HCT116 (cell line): ENCODE data around the gene CEP162. TPM values are rescaled to one million over a fixed set of nuclear protein-coding genes. Genes with fewer than 3 reads are reported as not detected.

ENCODE experiments used
- ATAC-seq: fragments of 200-7000 bp; cut with Tn5 transposase; 2 replicates; pipeline ENCODE4 v1.9.1; 2020; ENCODE audit warnings: mild to moderate bottlenecking, moderate library complexity
- BruUV-seq: library from RNA; stranded (reverse); fragments of 400-500 nt; replicated peaks from 2 replicates; lab custom pipeline; 2021; lab: Mats Ljungman, UMichigan
- CTCF ChIA-PET: fragments of 300-600 bp; sonication (Branson Sonifier 250); formaldehyde crosslinking; loops from one replicate; lab custom pipeline; 2021; ENCODE audit warnings: antibody characterized with exemption; lab: Charles Lee
- POLR2A ChIA-PET: fragments of 300-600, 350-600 bp; sonication (Branson Sonifier 250); formaldehyde crosslinking; loops from one replicate; lab custom pipeline; 2021; ENCODE audit warnings: antibody characterized with exemption; lab: Charles Lee
- RAD21 ChIA-PET, 2 experiments: fragments of 300-600 bp; sonication (Branson Sonifier 250); formaldehyde crosslinking; loops; one replicate each; lab custom pipeline; 2023; ENCODE audit warnings: low total read pairs in 2 of 2; ENCODE audit not compliant: uncharacterized antibody in 2 of 2, unreplicated experiment in 2 of 2, low non-redundant PET in 1 of 2; lab: Charles Lee
- DNase-seq: peaks from one replicate; pipeline ENCODE4 v3.0.0-alpha.2; 2010; ENCODE audit warnings: low read depth, low spot score
- H2AFZ ChIP-seq: fragments of 200-600 bp; shearing (Covaris generic), sonication (generic); 2 replicates; pipeline ENCODE4 v1.6.1; 2017; ENCODE audit warnings: low read depth, mixed run types, mixed read lengths, antibody characterized with exemption, low read length; ENCODE audit not compliant: poor library complexity, severe bottlenecking
- H3K27ac ChIP-seq: 2 replicates; pipeline ENCODE4 v1.5.1; 2012; ENCODE audit warnings: low read depth, low read length
- H3K27me3 ChIP-seq: fragments of 200-600 bp; sonication (generic); 2 replicates; pipeline ENCODE4 v1.6.1; 2016; ENCODE audit warnings: mixed run types, low read length, mixed read lengths; ENCODE audit not compliant: insufficient read depth
- H3K36me3 ChIP-seq, 2 experiments: fragments of 200-500 bp in 1 of 2; fragments of 200-600 bp in 1 of 2; sonication (Bioruptor generic) in 1 of 2; sonication (generic) in 1 of 2; 2 replicates each; pipeline versions ENCODE4 v1.5.1 to v1.6.1; 2014 to 2016; ENCODE audit warnings: low read length in 2 of 2, inconsistent platforms in 1 of 2, mixed read lengths in 1 of 2, mixed run types in 1 of 2; ENCODE audit not compliant: insufficient read depth in 2 of 2, control insufficient read depth in 1 of 2
- H3K4me1 ChIP-seq, 2 experiments: fragments of 200-600 bp in 1 of 2; sonication (generic) in 1 of 2; 2 replicates each; pipeline versions ENCODE4 v1.5.1 to v1.6.1; 2012 to 2017; ENCODE audit warnings: low read length in 2 of 2, inconsistent platforms in 1 of 2, mild to moderate bottlenecking in 1 of 2, mixed read lengths in 1 of 2, mixed run types in 1 of 2, moderate library complexity in 1 of 2; ENCODE audit not compliant: insufficient read depth in 2 of 2, control insufficient read depth in 1 of 2
- H3K4me2 ChIP-seq: fragments of 200-600 bp; sonication (generic); 2 replicates; pipeline ENCODE4 v1.6.1; 2017; ENCODE audit warnings: mixed run types, low read length, mixed read lengths
- H3K4me3 ChIP-seq, 2 experiments: fragments of 200-600 bp in 1 of 2; sonication (generic) in 1 of 2; replicated peaks in 1 of 2; 2 replicates each; pipeline ENCODE4 v1.5.1; 2011 to 2016; ENCODE audit warnings: low read length in 2 of 2, control low read depth in 1 of 2, low read depth in 1 of 2, mild to moderate bottlenecking in 1 of 2, mixed read lengths in 1 of 2, mixed run types in 1 of 2
- H3K79me2 ChIP-seq: fragments of 200-600 bp; sonication (generic); 2 replicates; pipeline ENCODE4 v1.6.1; 2017; ENCODE audit warnings: mild to moderate bottlenecking, mixed run types, low read length, moderate library complexity, mixed read lengths; ENCODE audit not compliant: insufficient read depth
- H3K9ac ChIP-seq: fragments of 200-600 bp; sonication (generic); 2 replicates; pipeline ENCODE4 v1.6.1; 2016; ENCODE audit warnings: low read length, mixed read lengths
- H3K9me2 ChIP-seq: fragments of 200-600 bp; sonication (generic), shearing (Covaris generic); 2 replicates; pipeline ENCODE4 v1.6.1; 2017; ENCODE audit warnings: mixed run types, mild to moderate bottlenecking, moderate library complexity; ENCODE audit not compliant: insufficient read depth
- H3K9me3 ChIP-seq, 2 experiments: fragments of 200-500 bp in 1 of 2; fragments of 200-600 bp in 1 of 2; sonication (Bioruptor generic) in 1 of 2; sonication (generic) in 1 of 2; 2 replicates each; pipeline ENCODE4 v1.6.1; 2014 to 2017; ENCODE audit warnings: low read length in 2 of 2, mixed read lengths in 2 of 2, inconsistent platforms in 1 of 2, low read depth in 1 of 2, mild to moderate bottlenecking in 1 of 2, mixed run types in 1 of 2, moderate library complexity in 1 of 2; ENCODE audit not compliant: control insufficient read depth in 1 of 2, insufficient read depth in 1 of 2
- H4K20me1 ChIP-seq: fragments of 200-600 bp; sonication (generic), shearing (Covaris generic); 2 replicates; pipeline ENCODE4 v1.6.1; 2017; ENCODE audit warnings: mixed run types, mild to moderate bottlenecking, moderate library complexity; ENCODE audit not compliant: insufficient read depth
- ATF3 ChIP-seq: IDR thresholded peaks from 2 replicates; pipeline ENCODE4 v1.6.1; 2012
- CBX3 ChIP-seq: IDR thresholded peaks from 2 replicates; pipeline ENCODE4 v1.6.1; 2012; ENCODE audit warnings: low read depth
- CTCF ChIP-seq, 3 experiments: fragments of 200-600 bp in 1 of 3; sonication (generic) in 1 of 3; IDR thresholded peaks in 2 of 3; conservative IDR thresholded peaks in 1 of 3; 2 replicates each; pipeline ENCODE4 v1.5.1; 2012 to 2017; ENCODE audit warnings: low read depth in 2 of 3, low read length in 2 of 3, antibody characterized with exemption in 1 of 3, borderline replicate concordance in 1 of 3, control low read depth in 1 of 3, mild to moderate bottlenecking in 1 of 3, mixed read lengths in 1 of 3, mixed run types in 1 of 3, moderate library complexity in 1 of 3; ENCODE audit not compliant: insufficient read depth in 1 of 3
- EGR1 ChIP-seq: IDR thresholded peaks from 2 replicates; pipeline ENCODE4 v1.6.1; 2012; ENCODE audit warnings: low read depth
- EZH2phosphoT487 ChIP-seq: fragments of 200-600 bp; IDR thresholded peaks from 2 replicates; pipeline ENCODE4 v1.6.1; 2018; ENCODE audit warnings: antibody characterized with exemption, borderline replicate concordance
- FOSL1 ChIP-seq: IDR thresholded peaks from 2 replicates; pipeline ENCODE4 v1.6.1; 2012; ENCODE audit warnings: low read depth
- JUND ChIP-seq: IDR thresholded peaks from 2 replicates; pipeline ENCODE4 v1.6.1; 2012
- MAX ChIP-seq: IDR thresholded peaks from 2 replicates; pipeline ENCODE4 v1.6.1; 2012
- RAD21 ChIP-seq: IDR thresholded peaks from 2 replicates; pipeline ENCODE4 v1.6.1; 2012; ENCODE audit warnings: low read depth, mild to moderate bottlenecking
- REST ChIP-seq: IDR thresholded peaks from 2 replicates; pipeline ENCODE4 v1.6.1; 2012; ENCODE audit warnings: low read depth
- SIN3A ChIP-seq: IDR thresholded peaks from 2 replicates; pipeline ENCODE4 v1.6.1; 2012; ENCODE audit warnings: low read depth
- SRF ChIP-seq: IDR thresholded peaks from 2 replicates; pipeline ENCODE4 v1.6.1; 2012; ENCODE audit warnings: low read depth
- TCF7L2 ChIP-seq: IDR thresholded peaks from 2 replicates; pipeline ENCODE4 v1.7.0; 2011; ENCODE audit warnings: borderline replicate concordance, inconsistent platforms; ENCODE audit not compliant: insufficient read depth, insufficient read length; ENCODE audit errors: extremely low read depth
- YY1 ChIP-seq: IDR thresholded peaks from 2 replicates; pipeline ENCODE4 v1.6.1; 2011; ENCODE audit warnings: low read length, low read depth, moderate library complexity, mild to moderate bottlenecking; ENCODE audit not compliant: insufficient replicate concordance; ENCODE audit errors: extremely low read depth
- ZBTB33 ChIP-seq: IDR thresholded peaks from 2 replicates; pipeline ENCODE4 v1.6.1; 2011; ENCODE audit warnings: mild to moderate bottlenecking, low read length, moderate library complexity; ENCODE audit not compliant: insufficient replicate concordance; ENCODE audit errors: extremely low read depth
- ZFX ChIP-seq: fragments of 450-650 bp; IDR thresholded peaks from 2 replicates; pipeline ENCODE4 v1.6.1; 2017
- intact Hi-C: fragments of 100-400 bp; cut with micrococcal nuclease; formaldehyde crosslinking; loops from 2 replicates; pipeline ENCODE4 v1.10.0; 2022
- total RNA-seq: library from RNA; stranded (reverse); gene quantifications from one replicate; pipeline ENCODE4 v1.2.1, GENCODE V29; 2021; ENCODE audit not compliant: unreplicated experiment

CEP162 gene
- total RNA-seq, 1 experiment from 2014 or later = 5.5 TPM

- ChIA-PET RAD21 (no interaction called here), CTCF (no interaction called here), POLR2A (no interaction called here)
- Histone ChIP-seq H3K27me3 (peaks cover 26% of the 10 kb centered on the region), H3K4me3 (no peak overlapping the region), H3K9me3 (no peaks in the 10 kb centered on the region), H3K27ac (no peak overlapping the region), H3K9ac (no peak overlapping the region), H3K36me3 (no peaks in the 10 kb centered on the region), H4K20me1 (no peaks in the 10 kb centered on the region), H3K4me2 (no peak overlapping the region), H3K4me1 (no peaks in the 10 kb centered on the region), H3K9me2 (no peaks in the 10 kb centered on the region), H2AFZ (no peak overlapping the region), H3K79me2 (no peaks in the 10 kb centered on the region)
- intact Hi-C loops = loop anchor here (10.0 kb wide), 1 partner anchor 709 kb away; no protein-coding TSS in a partner anchor
- no TSS peak for BruUV-seq
- TF ChIP-seq JUND (no peak), CBX3 (no peak), ZFX (no peak), RAD21 (no peak), REST (no peak), SRF (no peak), ZBTB33 (no peak), MAX (no peak), SIN3A (no peak), FOSL1 (no peak), EZH2phosphoT487 (no peak), CTCF (IDR thresholded peaks at IDR 0.05 in 2 of 3, conservative IDR thresholded peaks at IDR 0.05 in 1 of 3; ENCODE audit: borderline replicate concordance in 1 of 3, insufficient read depth in 1 of 3, low read depth in 2 of 3, low read length in 2 of 3) (no peak), YY1 (no peak), EGR1 (no peak), TCF7L2 (no peak), ATF3 (no peak)
- no peak for DNase-seq
- ATAC-seq = no peak
Measured at GRCh38 chr6:84255641-84256040, 28.2 kb upstream of the CEP162 start.
